Measurements from ENCODE around the gene DNAJC7.
A peak's percentile ranks its signal among the peaks of the same experiment; 100 is the strongest.
"Not testable (repeated sequence)": the region's sequence is repeated elsewhere in the genome, so short reads cannot be mapped to it uniquely, and the experiment has no call there.

The DNAJC7 gene

GRCh38 chr17:42025191-42025579 lies 7.9 kb upstream of the DNAJC7 start:
- no peak for TF ChIP-seq CTCF (IDR thresholded peaks at IDR 0.05; ENCODE audit: control insufficient read depth, insufficient read depth, low read depth, low read length, missing control alignments)
- H3K4me3 ChIP-seq (ENCODE audit: control insufficient read depth, low read depth, low read length), result no peak overlapping the region
- no peak for DNase-seq (ENCODE audit: low read depth)

- TF ChIP-seq CTCF (IDR thresholded peaks at IDR 0.05; ENCODE audit: control insufficient read depth, insufficient read depth, low read depth, low read length, missing control alignments), result no peak
- DNase-seq (ENCODE audit: low read depth), result no peak
- no peak overlapping the region for H3K4me3 ChIP-seq (ENCODE audit: control insufficient read depth, low read depth, low read length)
These were observed 6.5 kb upstream of the DNAJC7 start for GRCh38 chr17:42023524-42024349.

- not testable (repeated sequence) for DNase-seq (ENCODE audit: low read depth)
- peak overlapping the region; percentile 65 for H3K4me3 ChIP-seq (ENCODE audit: control insufficient read depth, low read depth, low read length)
These were observed 3.6 kb upstream of the DNAJC7 start for GRCh38 chr17:42020845-42021244.

- H3K4me3 ChIP-seq (ENCODE audit: control insufficient read depth, low read depth, low read length), result peak within 1 kb of the TSS; percentile 65
- DNase-seq (ENCODE audit: low read depth), result no peak
- TF ChIP-seq CTCF (IDR thresholded peaks at IDR 0.05; ENCODE audit: control insufficient read depth, insufficient read depth, low read depth, low read length, missing control alignments), result peak; percentile 91
These were observed 2.5 kb upstream of the DNAJC7 start, which contains the start of gene NKIRAS2 for GRCh38 chr17:42019509-42020404. Gene NKIRAS2 (plus strand): TSS chr17:42020090. CDS start chr17:42021578, 1,488 bp downstream.

GRCh38 chr17:42018988-42019387 lies 1.7 kb upstream of the DNAJC7 start:
- no peak for DNase-seq (ENCODE audit: low read depth)
- no peak overlapping the region for H3K4me3 ChIP-seq (ENCODE audit: control insufficient read depth, low read depth, low read length)
- TF ChIP-seq CTCF (IDR thresholded peaks at IDR 0.05; ENCODE audit: control insufficient read depth, insufficient read depth, low read depth, low read length, missing control alignments), result no peak

- no peak for TF ChIP-seq CTCF (IDR thresholded peaks at IDR 0.05; ENCODE audit: control insufficient read depth, insufficient read depth, low read depth, low read length, missing control alignments)
- DNase-seq (ENCODE audit: low read depth), result no peak
- H3K4me3 ChIP-seq (ENCODE audit: control insufficient read depth, low read depth, low read length), result peak overlapping the region; percentile 98
These were observed 1.1 kb upstream of the DNAJC7 start for GRCh38 chr17:42018339-42018738.

GRCh38 chr17:42017866-42018200 lies 594 bp upstream of the DNAJC7 start:
- peak overlapping the region; percentile 98 for H3K4me3 ChIP-seq (ENCODE audit: control insufficient read depth, low read depth, low read length)
- no peak for TF ChIP-seq CTCF (IDR thresholded peaks at IDR 0.05; ENCODE audit: control insufficient read depth, insufficient read depth, low read depth, low read length, missing control alignments)
- DNase-seq (ENCODE audit: low read depth), result no peak
